IMR-90 (cell line): ENCODE measurements around the gene PEX14. TPM values are rescaled to one million over a fixed set of nuclear protein-coding genes. Genes with fewer than 3 reads are reported as not detected.

ENCODE experiments used
- ATAC-seq: fragments of 200-7000 bp; cut with Tn5 transposase; 2 replicates; pipeline ENCODE4 v1.9.1; 2020; ENCODE audit warnings: low read depth, mild to moderate bottlenecking, moderate library complexity
- BruUV-seq: library from RNA; stranded (reverse); fragments of 400-500 nt; replicated peaks from 2 replicates; lab custom pipeline; 2021; lab: Mats Ljungman, UMichigan
- CTCF ChIA-PET: fragments of 300-600 bp; formaldehyde crosslinking; extraction: SDS; loops from one replicate; lab custom pipeline; 2021; ENCODE audit warnings: antibody characterized with exemption; lab: Yijun Ruan, JAX
- POLR2A ChIA-PET: fragments of 300-600 bp; sonication (Branson Sonifier 250); formaldehyde crosslinking; loops from one replicate; lab custom pipeline; 2022; ENCODE audit warnings: antibody characterized with exemption; ENCODE audit not compliant: unreplicated experiment; lab: Charles Lee
- DNase-seq: peaks from one replicate; pipeline ENCODE4 v3.0.0; 2013
- H2AFZ ChIP-seq: replicated peaks from 2 replicates; pipeline ENCODE3; 2013; ENCODE audit warnings: low read length, mild to moderate bottlenecking; ENCODE audit not compliant: poor library complexity
- H2AK5ac ChIP-seq: 2 replicates; pipeline ENCODE4 v1.6.1; 2013; ENCODE audit warnings: low read depth, low read length, inconsistent platforms
- H2AK9ac ChIP-seq: replicated peaks from 2 replicates; pipeline ENCODE3; 2013; ENCODE audit warnings: mild to moderate bottlenecking, low read depth, low read length, moderate library complexity; ENCODE audit not compliant: poor library complexity
- H2BK120ac ChIP-seq: 2 replicates; pipeline ENCODE4 v1.6.1; 2013; ENCODE audit warnings: low read depth, low read length, inconsistent platforms
- H2BK15ac ChIP-seq: 3 replicates; pipeline ENCODE4 v1.6.1; 2013; ENCODE audit warnings: low read depth, low read length, inconsistent platforms
- H2BK20ac ChIP-seq: 2 replicates; pipeline ENCODE4 v1.6.1; 2013; ENCODE audit warnings: low read depth, mild to moderate bottlenecking, inconsistent platforms, low read length, moderate library complexity
- H2BK5ac ChIP-seq: 2 replicates; pipeline ENCODE4 v1.6.1; 2013; ENCODE audit warnings: mild to moderate bottlenecking, low read depth, low read length, inconsistent platforms; ENCODE audit not compliant: poor library complexity, severe bottlenecking
- H3K14ac ChIP-seq: replicated peaks from 2 replicates; pipeline ENCODE4 v1.6.1; 2013; ENCODE audit warnings: low read depth, low read length, inconsistent platforms
- H3K18ac ChIP-seq: 2 replicates; pipeline ENCODE4 v1.6.1; 2013; ENCODE audit warnings: low read depth, low read length, control low read depth
- H3K23ac ChIP-seq: 2 replicates; pipeline ENCODE4 v1.6.1; 2013; ENCODE audit warnings: low read depth, low read length, inconsistent platforms
- H3K27ac ChIP-seq: 2 replicates; pipeline ENCODE4 v1.5.1; 2013; ENCODE audit warnings: mild to moderate bottlenecking, control low read depth, low read length; ENCODE audit not compliant: insufficient read depth
- H3K27me3 ChIP-seq: 2 replicates; pipeline ENCODE4 v1.6.1; 2013; ENCODE audit warnings: low read length; ENCODE audit not compliant: control insufficient read depth, insufficient read depth
- H3K36me3 ChIP-seq: 2 replicates; pipeline ENCODE4 v1.6.1; 2013; ENCODE audit warnings: low read length, mixed read lengths; ENCODE audit not compliant: control insufficient read depth, insufficient read depth
- H3K4ac ChIP-seq: 2 replicates; pipeline ENCODE4 v1.6.1; 2013; ENCODE audit warnings: low read depth, low read length, inconsistent platforms
- H3K4me1 ChIP-seq: 2 replicates; pipeline ENCODE4 v1.6.1; 2013; ENCODE audit warnings: low read length, mixed read lengths; ENCODE audit not compliant: control insufficient read depth, insufficient read depth
- H3K4me2 ChIP-seq: 2 replicates; pipeline ENCODE4 v1.6.1; 2013; ENCODE audit warnings: low read depth, mild to moderate bottlenecking, control low read depth, low read length, moderate library complexity
- H3K4me3 ChIP-seq: 2 replicates; pipeline ENCODE4 v1.5.1; 2013; ENCODE audit warnings: low read depth, mild to moderate bottlenecking, control low read depth, low read length, moderate library complexity; ENCODE audit not compliant: insufficient read depth
- H3K56ac ChIP-seq: 2 replicates; pipeline ENCODE4 v1.6.1; 2013; ENCODE audit warnings: low read length, inconsistent platforms; ENCODE audit not compliant: insufficient read depth; ENCODE audit errors: extremely low read depth
- H3K79me1 ChIP-seq, 2 experiments: 2 replicates each; pipeline ENCODE4 v1.6.1; 2013; ENCODE audit warnings: low read length in 2 of 2, inconsistent platforms in 1 of 2, low read depth in 1 of 2
- H3K9ac ChIP-seq: 2 replicates; pipeline ENCODE4 v1.6.1; 2013; ENCODE audit warnings: low read depth, low read length, control low read depth
- H3K9me1 ChIP-seq: 2 replicates; pipeline ENCODE4 v1.6.1; 2013; ENCODE audit warnings: low read length, inconsistent platforms; ENCODE audit not compliant: insufficient read depth
- H3K9me3 ChIP-seq: 2 replicates; pipeline ENCODE4 v1.6.1; 2013; ENCODE audit warnings: low read length; ENCODE audit not compliant: control insufficient read depth, insufficient read depth
- H4K20me1 ChIP-seq: 2 replicates; pipeline ENCODE4 v1.6.1; 2013; ENCODE audit warnings: low read length, inconsistent platforms; ENCODE audit not compliant: insufficient read depth
- H4K5ac ChIP-seq: 2 replicates; pipeline ENCODE4 v1.6.1; 2013; ENCODE audit warnings: mild to moderate bottlenecking, low read depth, low read length, control low read depth
- H4K8ac ChIP-seq, 2 experiments: 2 replicates each; pipeline ENCODE4 v1.6.1; 2013; ENCODE audit warnings: low read depth in 2 of 2, low read length in 2 of 2, control low read depth in 1 of 2, inconsistent platforms in 1 of 2
- H4K91ac ChIP-seq: 2 replicates; pipeline ENCODE4 v1.6.1; 2013; ENCODE audit warnings: low read depth, low read length, inconsistent platforms; ENCODE audit not compliant: insufficient read depth
- BHLHE40 ChIP-seq: fragments of 150-350 bp; IDR thresholded peaks from 2 replicates; pipeline ENCODE4 v1.6.1; 2016; ENCODE audit warnings: mild to moderate bottlenecking, low read depth, low read length
- CEBPB ChIP-seq: IDR thresholded peaks from 2 replicates; pipeline ENCODE4 v1.6.1; 2012; ENCODE audit warnings: low read depth, low read length, improper control_type of control experiment
- CHD1 ChIP-seq: IDR thresholded peaks from 2 replicates; pipeline ENCODE4 v1.6.1; 2012; ENCODE audit warnings: low read depth, low read length, improper control_type of control experiment
- CTCF ChIP-seq: conservative IDR thresholded peaks from 2 replicates; pipeline ENCODE4 v1.5.1; 2012; ENCODE audit warnings: mild to moderate bottlenecking, low read depth, low read length, improper control_type of control experiment
- ELK1 ChIP-seq: fragments of 150-350 bp; IDR thresholded peaks from 2 replicates; pipeline ENCODE4 v1.6.1; 2016; ENCODE audit warnings: low read depth, mild to moderate bottlenecking, low read length, moderate library complexity, borderline replicate concordance
- FOS ChIP-seq: fragments of 150-350 bp; IDR thresholded peaks from 2 replicates; pipeline ENCODE4 v1.6.1; 2016; ENCODE audit warnings: low read depth, low read length
- MAFK ChIP-seq: IDR thresholded peaks from 2 replicates; pipeline ENCODE4 v1.6.1; 2012; ENCODE audit warnings: low read depth, low read length, improper control_type of control experiment
- MAZ ChIP-seq: IDR thresholded peaks from 2 replicates; pipeline ENCODE4 v1.6.1; 2012; ENCODE audit warnings: low read depth, mild to moderate bottlenecking, low read length, improper control_type of control experiment, moderate library complexity, borderline replicate concordance
- MXI1 ChIP-seq: IDR thresholded peaks from 2 replicates; pipeline ENCODE4 v1.6.1; 2012; ENCODE audit warnings: low read depth, mild to moderate bottlenecking, low read length, moderate library complexity, borderline replicate concordance
- NFE2L2 ChIP-seq: fragments of 150-350 bp; IDR thresholded peaks from 2 replicates; pipeline ENCODE4 v1.6.1; 2016; ENCODE audit warnings: low read depth, mild to moderate bottlenecking, low read length
- POLR2A ChIP-seq: IDR thresholded peaks from 2 replicates; pipeline ENCODE4 v1.6.1; 2012; ENCODE audit warnings: mild to moderate bottlenecking, low read depth, low read length
- RAD21 ChIP-seq: IDR thresholded peaks from 2 replicates; pipeline ENCODE4 v1.6.1; 2012; ENCODE audit warnings: low read length, improper control_type of control experiment
- RCOR1 ChIP-seq: IDR thresholded peaks from 2 replicates; pipeline ENCODE4 v1.6.1; 2012; ENCODE audit warnings: mild to moderate bottlenecking, low read length, improper control_type of control experiment; ENCODE audit not compliant: insufficient replicate concordance
- RFX5 ChIP-seq: IDR thresholded peaks from 2 replicates; pipeline ENCODE4 v1.8.0; 2012; ENCODE audit warnings: low read depth, mild to moderate bottlenecking, low read length, moderate library complexity
- SMC3 ChIP-seq: fragments of 150-350 bp; IDR thresholded peaks from 2 replicates; pipeline ENCODE4 v1.6.1; 2016; ENCODE audit warnings: low read depth, mild to moderate bottlenecking, antibody characterized with exemption, low read length, moderate library complexity
- USF2 ChIP-seq: fragments of 150-350 bp; IDR thresholded peaks from 2 replicates; pipeline ENCODE4 v1.6.1; 2017; ENCODE audit warnings: mild to moderate bottlenecking, antibody characterized with exemption, low read length, low read depth
- WGBS, 2 experiments: methylation state at CpG; one replicate each; pipeline versions ENCODE4 v1.1.5 to v1.1.7; 2013; ENCODE audit warnings: missing lambda C conversion rate in 2 of 2; ENCODE audit not compliant: insufficient read length in 1 of 2; ENCODE audit errors: extremely low coverage in 2 of 2; 5-methylcytosine and 5-hydroxymethylcytosine counted together
- dilution Hi-C: fragments of 300-500 bp; cut with HindIII; formaldehyde crosslinking; loops from one replicate; pipeline ENCODE4 v1.14.3; 2018; ENCODE audit warnings: low sequenced_read_pairs; ENCODE audit not compliant: unreplicated experiment
- in situ Hi-C: fragments of 300-500 bp; cut with MboI; formaldehyde crosslinking; loops from 3 replicates; pipeline ENCODE4 v1.14.3; 2019; ENCODE audit warnings: low sequenced_read_pairs, inconsistent platforms, mixed read lengths
- intact Hi-C: fragments of 100-400 bp; cut with micrococcal nuclease; formaldehyde crosslinking; loops from 2 replicates; pipeline ENCODE4 v1.10.0; 2022
- polyA plus RNA-seq, 3 experiments: library from polyadenylated mRNA; depleted of rRNA; stranded (reverse); fragments of >200 nt; gene quantifications; 2 replicates each; pipeline ENCODE4 v1.2.3, GENCODE V29; 2012; ENCODE audit warnings: low replicate concordance in 1 of 3
- total RNA-seq: library from RNA; depleted of rRNA; stranded (reverse); fragments of >200 nt; gene quantifications from 2 replicates; pipeline ENCODE4 v1.2.3, GENCODE V29; 2012

Gene PEX14
- total and polyA plus RNA-seq, 2 of the 4 experiments (the other 2 are of a cell fraction): 9.5 to 22.5 TPM

GRCh38 chr1:10541286-10541685, 66.5 kb downstream of the PEX14 start:
- no peak overlapping the region for H3K27ac ChIP-seq
- H4K91ac ChIP-seq: no peak overlapping the region
- no peak overlapping the region for H4K5ac ChIP-seq
- intact Hi-C loops (no loop called here), dilution Hi-C loops (no loop called here), in situ Hi-C loops (no loop called here)
- no peak overlapping the region for H2AK9ac ChIP-seq
- H2BK15ac ChIP-seq: no peak overlapping the region
- H3K36me3 ChIP-seq: peaks cover 10% of the 10 kb centered on the region
- H3K4ac ChIP-seq: no peak overlapping the region
- no peak overlapping the region for H4K8ac ChIP-seq
- H3K14ac ChIP-seq: no peak overlapping the region
- H2AFZ ChIP-seq: no peak overlapping the region
- no peaks in the 10 kb centered on the region for H3K27me3 ChIP-seq
- no peaks in the 10 kb centered on the region for H3K9me3 ChIP-seq
- H2BK20ac ChIP-seq: no peak overlapping the region
- peaks cover 8% of the 10 kb centered on the region for H3K4me1 ChIP-seq
- ChIA-PET POLR2A (no interaction called here), CTCF (no interaction called here)
- no peaks in the 10 kb centered on the region; the same call in 1 of the 2 replicates for H3K9me1 ChIP-seq
- BruUV-seq: no TSS peak
- no peak overlapping the region for H3K18ac ChIP-seq
- H3K4me2 ChIP-seq: no peak overlapping the region
- no peak overlapping the region for H3K9ac ChIP-seq
- peaks cover 7 to 15% of the 10 kb centered on the region in 2 experiments; a peak in 3 of 4 replicates for H3K79me1 ChIP-seq
- H2BK5ac ChIP-seq: no peak overlapping the region
- no peak for DNase-seq
- WGBS, 2 experiments: 93% methylated on average over 6 of the region's 17 CpGs; no CpG with 5 or more reads in 1 of the 2 experiments
- no peak for ATAC-seq
- H2BK120ac ChIP-seq: no peak overlapping the region
- H4K20me1 ChIP-seq: no peaks in the 10 kb centered on the region
- H3K23ac ChIP-seq: no peak overlapping the region
- TF ChIP-seq NFE2L2 (no peak), ELK1 (no peak), CEBPB (no peak), RFX5 (no peak), BHLHE40 (no peak), MAZ (no peak), RCOR1 (no peak), MXI1 (no peak), RAD21 (no peak), CHD1 (no peak), MAFK (no peak), USF2 (no peak), SMC3 (no peak), POLR2A (no peak), FOS (no peak), CTCF (no peak)
- H3K56ac ChIP-seq: no peak overlapping the region
- H3K4me3 ChIP-seq: no peak overlapping the region
- H2AK5ac ChIP-seq: no peak overlapping the region
